NCI-H524 treated with DMSO at 0.1 percent for 48 hours (cell line): ENCODE results near the gene ZKSCAN3.
A peak's percentile ranks its signal among the peaks of the same experiment; 100 is the strongest.
"Not testable (repeated sequence)": the region's sequence is repeated elsewhere in the genome, so short reads cannot be mapped to it uniquely, and the experiment has no call there.

Experiments
- DNase-seq: peaks from one replicate; lab custom pipeline; 2025; lab: John Stamatoyannopoulos, UW

The ZKSCAN3 gene

GRCh38 chr6:28349892-28350737 lies at the start of gene ZKSCAN3:
ZKSCAN3 (plus strand) TSS chr6:28349947; CDS start chr6:28359587, 9,640 bp downstream.
- DNase-seq, result peak; percentile 48

GRCh38 chr6:28303570-28303969 lies 46.2 kb upstream of the ZKSCAN3 start:
- no peak for DNase-seq

GRCh38 chr6:28306363-28306762 lies 43.4 kb upstream of the ZKSCAN3 start:
- DNase-seq, result not testable (repeated sequence)

DNA sequence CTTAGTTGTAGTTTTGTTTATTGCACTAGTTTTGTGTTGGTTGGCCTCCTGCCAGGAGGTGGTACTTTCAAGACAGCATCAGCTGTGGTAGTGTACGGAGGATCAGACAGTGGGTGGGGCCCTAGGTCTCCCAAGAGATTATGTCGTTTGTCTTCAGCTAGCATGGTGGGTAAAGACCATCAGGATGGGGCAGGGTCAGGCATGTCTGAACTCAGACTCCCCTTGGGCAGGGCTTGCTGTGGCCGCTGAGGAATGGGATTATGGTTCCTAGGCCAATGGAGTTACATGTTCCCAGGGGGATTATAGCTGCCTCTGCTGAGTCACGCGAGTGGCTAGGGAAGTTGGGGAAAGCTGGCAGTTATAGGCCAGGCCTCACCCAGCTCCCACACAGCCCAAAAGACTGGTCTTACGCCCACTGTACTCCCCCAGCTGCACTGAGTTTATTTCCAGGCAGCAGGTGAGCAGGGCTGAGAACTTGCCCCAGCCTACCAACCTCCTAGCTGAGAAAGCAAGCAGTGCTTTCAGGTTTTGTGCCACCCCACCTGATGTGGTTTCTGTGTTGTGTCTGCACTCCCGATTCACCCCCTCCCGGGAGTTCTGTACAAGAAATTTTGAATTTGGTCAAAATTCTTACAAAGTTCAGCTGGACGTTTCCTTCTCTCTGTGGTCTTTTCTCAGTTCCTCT lies 38.5 kb upstream of the ZKSCAN3 start:
- no peak for DNase-seq

DNA sequence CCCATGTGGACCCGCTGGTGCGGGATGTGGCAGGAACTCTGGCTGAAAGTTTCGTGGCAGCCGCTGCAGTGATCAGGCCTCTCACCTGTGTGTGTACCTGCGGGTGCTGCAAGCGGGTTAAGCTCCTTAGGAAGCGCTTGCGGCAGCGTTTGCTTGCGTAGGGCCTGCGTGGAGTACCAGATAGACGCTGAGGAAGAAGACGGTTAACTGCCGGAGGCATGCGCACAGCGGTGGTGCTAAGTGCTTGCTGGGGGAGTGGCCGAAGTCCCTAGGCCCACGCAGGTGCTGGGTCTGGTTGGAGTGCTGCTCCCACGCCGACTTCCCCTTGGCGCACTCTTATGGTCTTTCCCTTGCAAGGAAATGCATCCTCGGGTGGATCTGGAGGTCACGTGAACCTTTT lies 36.8 kb upstream of the ZKSCAN3 start:
- DNase-seq, result no peak

GRCh38 chr6:28315628-28316027 lies 34.1 kb upstream of the ZKSCAN3 start:
- DNase-seq, result no peak

GRCh38 chr6:28317866-28318265 lies 31.9 kb upstream of the ZKSCAN3 start:
- DNase-seq, result not testable (repeated sequence)

DNA sequence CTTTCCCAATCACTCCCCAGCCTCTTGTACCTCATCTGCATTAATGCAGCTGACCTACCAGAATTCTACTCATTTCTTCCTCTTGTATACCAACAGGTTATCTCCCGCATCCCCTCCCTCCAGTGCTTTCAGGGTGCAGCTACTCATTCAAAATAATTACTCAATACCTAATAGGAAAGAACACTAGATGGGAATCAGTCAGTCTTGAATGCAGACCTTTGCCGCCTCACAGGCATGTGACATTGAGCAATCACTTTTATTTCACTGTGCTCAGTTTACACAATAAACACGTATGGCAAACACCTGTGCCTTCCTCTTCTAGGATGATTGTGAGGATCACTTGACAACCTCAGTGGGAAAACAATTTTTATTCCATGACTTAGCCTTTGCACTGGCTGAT lies 27.1 kb upstream of the ZKSCAN3 start:
- no peak for DNase-seq

- no peak for DNase-seq
Observed at GRCh38 chr6:28323813-28324424, 25.8 kb upstream of the ZKSCAN3 start.

DNA sequence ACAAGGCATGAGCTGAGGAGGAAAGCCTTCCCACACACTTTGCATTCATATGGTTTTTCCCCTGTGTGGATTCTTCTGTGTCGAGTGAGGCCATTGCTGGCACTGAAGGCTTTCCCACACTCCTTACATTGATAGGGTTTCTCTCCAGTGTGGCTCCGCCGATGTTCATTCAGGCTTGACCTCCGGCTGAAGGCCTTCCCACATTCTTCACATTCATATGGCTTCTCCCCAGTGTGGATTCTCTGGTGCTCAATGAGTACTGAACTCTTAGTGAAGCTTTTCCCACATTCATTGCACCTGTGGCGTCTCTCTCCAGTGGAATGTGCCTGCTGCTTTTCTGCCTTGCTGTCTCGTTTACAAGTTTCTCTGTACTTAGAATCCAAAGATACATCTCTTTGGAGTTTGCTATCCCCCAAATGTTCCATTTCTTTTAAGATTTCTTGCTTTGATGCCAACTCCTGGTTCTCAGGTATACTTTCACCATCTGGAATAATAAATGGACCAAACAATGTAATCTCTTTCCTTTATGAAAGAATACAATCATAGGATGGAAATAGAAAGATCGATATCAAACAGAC lies 23.3 kb upstream of the ZKSCAN3 start:
- no peak for DNase-seq

DNA sequence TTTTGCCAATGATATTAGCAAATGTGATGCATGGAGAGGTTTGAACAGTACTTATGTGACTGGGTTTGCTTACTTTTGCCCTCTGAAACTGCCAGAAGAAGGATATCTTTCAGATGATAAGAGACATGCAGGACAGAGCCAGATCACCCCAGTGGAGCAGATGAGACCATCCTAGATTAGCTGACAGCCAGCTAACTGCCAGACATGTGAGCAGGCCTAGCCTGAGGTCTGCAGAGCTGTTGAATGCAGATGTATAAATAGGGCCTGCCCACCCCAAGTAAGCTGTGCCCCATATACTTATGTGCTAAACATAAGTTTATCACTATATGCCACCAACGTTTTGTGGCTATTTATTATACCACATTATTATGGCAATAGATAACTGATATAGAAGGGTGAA lies 19.7 kb upstream of the ZKSCAN3 start:
- DNase-seq, result no peak

DNA sequence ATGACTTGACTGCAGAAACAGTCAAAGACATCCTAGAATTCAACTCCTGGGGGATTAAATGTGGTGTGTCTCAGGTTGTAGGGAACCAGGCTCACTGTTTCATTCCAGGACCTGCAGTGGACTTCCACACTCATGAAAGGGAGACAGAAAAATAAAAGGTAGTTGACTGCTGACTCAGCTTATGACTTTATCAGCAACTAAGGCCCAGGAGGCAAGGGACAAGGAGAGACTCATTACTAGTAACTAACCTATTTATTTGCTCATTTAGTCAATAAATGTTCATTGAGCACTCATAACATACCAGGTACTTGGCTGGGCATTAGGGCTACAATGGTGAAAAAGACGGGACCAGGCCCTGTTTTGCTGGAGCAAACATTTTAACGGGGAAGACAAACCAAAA lies 16.7 kb upstream of the ZKSCAN3 start:
- DNase-seq, result no peak

- no peak for DNase-seq
Observed at GRCh38 chr6:28333599-28334018, 16.1 kb upstream of the ZKSCAN3 start.

GRCh38 chr6:28334286-28335039 lies 15.3 kb upstream of the ZKSCAN3 start:
- DNase-seq, result no peak

GRCh38 chr6:28335040-28335563 lies 14.6 kb upstream of the ZKSCAN3 start:
- no peak for DNase-seq

DNA sequence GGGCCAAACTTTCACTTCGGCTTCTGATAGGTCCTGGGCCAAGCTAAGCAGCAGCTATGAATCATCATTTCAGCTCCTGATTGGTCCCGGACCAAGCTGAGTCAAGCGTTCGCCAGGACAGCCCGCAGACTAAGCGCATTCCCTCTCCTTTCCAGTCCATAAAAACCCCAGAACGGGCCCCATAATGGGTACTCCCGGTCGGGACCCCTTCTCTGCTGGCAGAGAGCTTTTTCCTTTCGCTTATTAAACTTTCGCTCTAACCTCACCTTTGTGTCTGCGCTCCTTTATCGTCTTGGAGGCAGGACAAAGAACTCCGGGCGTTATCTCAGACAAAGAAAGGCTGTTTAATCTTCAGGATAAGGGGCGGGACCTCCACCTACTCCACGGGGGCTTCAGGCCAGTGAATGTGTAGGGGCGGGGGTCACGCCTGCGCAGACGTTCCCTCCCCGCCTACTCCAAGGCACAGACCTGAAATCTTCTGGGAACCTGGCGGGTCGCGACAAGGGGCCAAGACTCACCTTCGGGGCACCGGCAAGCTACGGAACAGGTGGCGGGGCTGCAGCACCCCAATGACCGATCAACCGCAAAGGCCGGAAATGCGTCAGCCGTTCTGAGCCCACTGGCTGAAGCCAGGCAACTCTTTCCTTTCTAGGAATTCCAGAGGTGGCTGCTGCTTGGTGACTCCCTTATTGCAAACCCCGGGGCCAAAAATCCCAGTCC lies 14.0 kb upstream of the ZKSCAN3 start, which contains the start of gene ZSCAN31:
ZSCAN31 (minus strand) TSS at position 585 of the 720 bp plus-strand sequence. CDS start 6,465 bp downstream, outside the sequence.
- DNase-seq, result peak; percentile 85

DNA sequence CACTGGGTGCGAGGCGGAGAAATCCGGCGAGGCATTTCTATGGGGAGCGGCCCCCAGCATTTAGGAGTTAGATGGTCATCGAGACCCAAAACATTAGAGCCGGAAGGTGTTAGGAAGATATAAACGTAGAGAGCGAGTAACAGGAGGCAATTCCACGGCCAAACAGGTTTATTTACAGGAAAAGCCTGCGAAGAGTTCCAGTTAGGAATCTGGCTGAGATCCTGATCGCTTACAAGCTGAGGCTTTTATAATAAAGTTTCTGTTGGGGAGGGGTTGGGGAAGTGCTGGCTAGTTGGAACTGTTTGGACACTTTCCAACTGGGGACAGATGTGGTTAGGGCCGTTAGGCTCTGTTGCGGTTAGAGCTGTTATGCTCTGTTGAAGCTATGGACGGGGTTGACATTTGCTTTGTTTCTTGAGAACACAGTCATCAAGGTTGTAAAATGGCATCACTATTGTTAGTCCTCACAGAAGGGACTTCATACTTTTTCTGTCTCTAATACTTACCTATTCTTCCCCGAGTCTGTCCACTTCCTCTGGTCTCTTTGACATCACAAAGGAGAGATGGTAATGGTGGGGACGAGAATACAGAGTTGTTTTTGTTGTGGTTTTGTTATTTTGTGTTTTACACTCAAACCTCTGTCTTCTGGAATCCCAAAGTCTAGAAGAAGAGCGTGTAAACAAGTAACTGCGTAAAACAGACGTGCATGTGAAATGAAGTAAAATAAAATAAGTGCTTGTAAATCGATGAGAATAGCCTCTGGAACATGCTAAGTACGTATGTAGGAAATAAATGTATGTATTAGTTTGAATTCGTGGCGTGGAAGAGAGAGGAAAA lies 13.2 kb upstream of the ZKSCAN3 start:
- DNase-seq, result peak; percentile 21

- no peak for DNase-seq
Observed at GRCh38 chr6:28337121-28337520, 12.6 kb upstream of the ZKSCAN3 start.

DNA sequence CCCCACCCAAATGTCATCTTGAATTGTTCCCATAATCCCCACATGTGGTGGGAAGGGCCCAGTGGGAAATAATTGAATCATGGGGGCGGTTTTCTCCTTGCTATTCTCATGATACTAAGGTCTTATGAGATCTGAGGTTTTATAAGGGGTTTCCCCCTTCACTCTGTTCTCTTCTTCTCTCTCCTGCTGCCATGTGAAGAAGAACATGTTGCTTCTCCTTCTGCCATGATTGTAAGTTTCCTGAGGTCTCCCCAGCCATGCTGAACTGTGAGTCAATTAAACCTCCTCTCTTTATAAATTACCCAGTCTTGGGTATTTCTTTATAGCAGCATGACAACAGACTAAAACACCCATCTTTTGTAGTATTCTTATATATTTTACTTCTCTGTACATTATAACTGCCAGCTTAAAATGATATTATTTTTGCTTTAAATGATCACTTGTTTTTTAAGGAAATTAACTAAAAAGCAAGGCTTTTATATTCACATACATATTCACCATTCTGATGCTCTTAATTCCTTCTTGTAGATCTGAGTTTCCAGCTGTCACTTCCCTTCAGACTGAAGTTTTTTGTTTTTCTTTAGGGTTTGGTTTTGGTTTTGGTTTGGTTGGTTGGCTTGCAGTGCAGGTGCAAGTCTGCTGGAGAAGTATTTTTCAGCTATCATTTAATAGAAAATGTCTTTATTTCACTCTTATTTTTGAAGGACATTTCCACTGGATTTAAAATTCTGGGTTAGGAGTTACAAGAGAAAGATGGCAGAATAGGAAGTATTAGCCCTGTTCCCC lies 9.2 kb upstream of the ZKSCAN3 start:
- DNase-seq, result no peak
